GM20431 (cell line): ENCODE data around the gene ALOX12.

ENCODE experiments used
- in situ Hi-C: fragments of 300-500 bp; cut with MseI, MboI; formaldehyde crosslinking; loops from one replicate; pipeline ENCODE4 v1.15.0; 2020; ENCODE audit warnings: low sequenced_read_pairs; ENCODE audit not compliant: unreplicated experiment

The ALOX12 gene

GRCh38 chr17:6998855-6999508 lies 3.1 kb downstream of the ALOX12 start:
- in situ Hi-C loops = no loop called here

- in situ Hi-C loops = loop anchor here (10.0 to 25.0 kb wide), 2 partner anchors 87 to 339 kb away; partner anchors contain the start of genes C17orf100 and MED31
These were observed 5.6 kb downstream of the ALOX12 start for GRCh38 chr17:7001318-7001961.

- in situ Hi-C loops = loop anchor here (10.0 to 25.0 kb wide), 2 partner anchors 88 to 340 kb away; partner anchors contain the start of genes C17orf100 and MED31
These were observed 6.6 kb downstream of the ALOX12 start for GRCh38 chr17:7002288-7003047.

- in situ Hi-C loops = loop anchor here (10.0 to 25.0 kb wide), 2 partner anchors 89 to 341 kb away; partner anchors contain the start of genes C17orf100 and MED31
These were observed 7.9 kb downstream of the ALOX12 start for GRCh38 chr17:7003745-7004144.

- in situ Hi-C loops = loop anchor here (10.0 to 25.0 kb wide), 2 partner anchors 90 to 342 kb away; partner anchors contain the start of genes C17orf100 and MED31
These were observed 8.8 kb downstream of the ALOX12 start for GRCh38 chr17:7004398-7005253.

- in situ Hi-C loops = loop anchor here (10.0 to 25.0 kb wide), 2 partner anchors 91 to 343 kb away; partner anchors contain the start of genes C17orf100 and MED31
These were observed 9.9 kb downstream of the ALOX12 start for GRCh38 chr17:7005716-7006115.

GRCh38 chr17:7007143-7007542 lies 11.3 kb downstream of the ALOX12 start:
- in situ Hi-C loops = loop anchor here (10.0 to 25.0 kb wide), 2 partner anchors 92 to 345 kb away; partner anchors contain the start of genes C17orf100 and MED31

GRCh38 chr17:7010523-7010922 lies 14.7 kb downstream of the ALOX12 start:
- in situ Hi-C loops = loop anchor here (25.0 kb wide), 1 partner anchor 348 kb away; the partner anchor contains the start of genes C17orf100 and MED31

- in situ Hi-C loops = loop anchor here (25.0 kb wide), 1 partner anchor 349 kb away; the partner anchor contains the start of genes C17orf100 and MED31
These were observed 15.6 kb downstream of the ALOX12 start for GRCh38 chr17:7011415-7011814.

GRCh38 chr17:7011942-7012254 lies 16.0 kb downstream of the ALOX12 start:
- in situ Hi-C loops = loop anchor here (25.0 kb wide), 1 partner anchor 350 kb away; the partner anchor contains the start of genes C17orf100 and MED31

GRCh38 chr17:7014261-7014994 lies 18.6 kb downstream of the ALOX12 start:
- in situ Hi-C loops = loop anchor here (25.0 kb wide), 1 partner anchor 352 kb away; the partner anchor contains the start of genes C17orf100 and MED31

GRCh38 chr17:7014995-7015958 lies 19.4 kb downstream of the ALOX12 start:
- in situ Hi-C loops = loop anchor here (25.0 kb wide), 1 partner anchor 353 kb away; the partner anchor contains the start of genes C17orf100 and MED31

- in situ Hi-C loops = loop anchor here (25.0 kb wide), 1 partner anchor 354 kb away; the partner anchor contains the start of genes C17orf100 and MED31
These were observed 20.6 kb downstream of the ALOX12 start for GRCh38 chr17:7016418-7016817.

GRCh38 chr17:7016886-7017826 lies 21.3 kb downstream of the ALOX12 start:
- in situ Hi-C loops = loop anchor here (25.0 kb wide), 1 partner anchor 355 kb away; the partner anchor contains the start of genes C17orf100 and MED31

- in situ Hi-C loops = loop anchor here (25.0 kb wide), 1 partner anchor 356 kb away; the partner anchor contains the start of genes C17orf100 and MED31
These were observed 22.0 kb downstream of the ALOX12 start for GRCh38 chr17:7017827-7018200.
